HCT116 (cell line): ENCODE data around the gene TFAP2B. TPM values are rescaled to one million over a fixed set of nuclear protein-coding genes. Genes with fewer than 3 reads are reported as not detected.

Experiments
- ATAC-seq: fragments of 200-7000 bp; cut with Tn5 transposase; 2 replicates; pipeline ENCODE4 v1.9.1; 2020; ENCODE audit warnings: mild to moderate bottlenecking, moderate library complexity
- BruUV-seq: library from RNA; stranded (reverse); fragments of 400-500 nt; replicated peaks from 2 replicates; lab custom pipeline; 2021; lab: Mats Ljungman, UMichigan
- CTCF ChIA-PET: fragments of 300-600 bp; sonication (Branson Sonifier 250); formaldehyde crosslinking; loops from one replicate; lab custom pipeline; 2021; ENCODE audit warnings: antibody characterized with exemption; lab: Charles Lee
- POLR2A ChIA-PET: fragments of 300-600, 350-600 bp; sonication (Branson Sonifier 250); formaldehyde crosslinking; loops from one replicate; lab custom pipeline; 2021; ENCODE audit warnings: antibody characterized with exemption; lab: Charles Lee
- RAD21 ChIA-PET, 2 experiments: fragments of 300-600 bp; sonication (Branson Sonifier 250); formaldehyde crosslinking; loops; one replicate each; lab custom pipeline; 2023; ENCODE audit warnings: low total read pairs in 2 of 2; ENCODE audit not compliant: uncharacterized antibody in 2 of 2, unreplicated experiment in 2 of 2, low non-redundant PET in 1 of 2; lab: Charles Lee
- DNase-seq: peaks from one replicate; pipeline ENCODE4 v3.0.0-alpha.2; 2010; ENCODE audit warnings: low read depth, low spot score
- H2AFZ ChIP-seq: fragments of 200-600 bp; shearing (Covaris generic), sonication (generic); 2 replicates; pipeline ENCODE4 v1.6.1; 2017; ENCODE audit warnings: low read depth, mixed run types, mixed read lengths, antibody characterized with exemption, low read length; ENCODE audit not compliant: poor library complexity, severe bottlenecking
- H3K27ac ChIP-seq: 2 replicates; pipeline ENCODE4 v1.5.1; 2012; ENCODE audit warnings: low read depth, low read length
- H3K27me3 ChIP-seq: fragments of 200-600 bp; sonication (generic); 2 replicates; pipeline ENCODE4 v1.6.1; 2016; ENCODE audit warnings: mixed run types, low read length, mixed read lengths; ENCODE audit not compliant: insufficient read depth
- H3K36me3 ChIP-seq, 2 experiments: fragments of 200-500 bp in 1 of 2; fragments of 200-600 bp in 1 of 2; sonication (Bioruptor generic) in 1 of 2; sonication (generic) in 1 of 2; 2 replicates each; pipeline versions ENCODE4 v1.5.1 to v1.6.1; 2014 to 2016; ENCODE audit warnings: low read length in 2 of 2, inconsistent platforms in 1 of 2, mixed read lengths in 1 of 2, mixed run types in 1 of 2; ENCODE audit not compliant: insufficient read depth in 2 of 2, control insufficient read depth in 1 of 2
- H3K4me1 ChIP-seq, 2 experiments: fragments of 200-600 bp in 1 of 2; sonication (generic) in 1 of 2; 2 replicates each; pipeline versions ENCODE4 v1.5.1 to v1.6.1; 2012 to 2017; ENCODE audit warnings: low read length in 2 of 2, inconsistent platforms in 1 of 2, mild to moderate bottlenecking in 1 of 2, mixed read lengths in 1 of 2, mixed run types in 1 of 2, moderate library complexity in 1 of 2; ENCODE audit not compliant: insufficient read depth in 2 of 2, control insufficient read depth in 1 of 2
- H3K4me2 ChIP-seq: fragments of 200-600 bp; sonication (generic); 2 replicates; pipeline ENCODE4 v1.6.1; 2017; ENCODE audit warnings: mixed run types, low read length, mixed read lengths
- H3K4me3 ChIP-seq, 2 experiments: fragments of 200-600 bp in 1 of 2; sonication (generic) in 1 of 2; replicated peaks in 1 of 2; 2 replicates each; pipeline ENCODE4 v1.5.1; 2011 to 2016; ENCODE audit warnings: low read length in 2 of 2, control low read depth in 1 of 2, low read depth in 1 of 2, mild to moderate bottlenecking in 1 of 2, mixed read lengths in 1 of 2, mixed run types in 1 of 2
- H3K79me2 ChIP-seq: fragments of 200-600 bp; sonication (generic); 2 replicates; pipeline ENCODE4 v1.6.1; 2017; ENCODE audit warnings: mild to moderate bottlenecking, mixed run types, low read length, moderate library complexity, mixed read lengths; ENCODE audit not compliant: insufficient read depth
- H3K9ac ChIP-seq: fragments of 200-600 bp; sonication (generic); 2 replicates; pipeline ENCODE4 v1.6.1; 2016; ENCODE audit warnings: low read length, mixed read lengths
- H3K9me2 ChIP-seq: fragments of 200-600 bp; sonication (generic), shearing (Covaris generic); 2 replicates; pipeline ENCODE4 v1.6.1; 2017; ENCODE audit warnings: mixed run types, mild to moderate bottlenecking, moderate library complexity; ENCODE audit not compliant: insufficient read depth
- H3K9me3 ChIP-seq, 2 experiments: fragments of 200-500 bp in 1 of 2; fragments of 200-600 bp in 1 of 2; sonication (Bioruptor generic) in 1 of 2; sonication (generic) in 1 of 2; 2 replicates each; pipeline ENCODE4 v1.6.1; 2014 to 2017; ENCODE audit warnings: low read length in 2 of 2, mixed read lengths in 2 of 2, inconsistent platforms in 1 of 2, low read depth in 1 of 2, mild to moderate bottlenecking in 1 of 2, mixed run types in 1 of 2, moderate library complexity in 1 of 2; ENCODE audit not compliant: control insufficient read depth in 1 of 2, insufficient read depth in 1 of 2
- H4K20me1 ChIP-seq: fragments of 200-600 bp; sonication (generic), shearing (Covaris generic); 2 replicates; pipeline ENCODE4 v1.6.1; 2017; ENCODE audit warnings: mixed run types, mild to moderate bottlenecking, moderate library complexity; ENCODE audit not compliant: insufficient read depth
- ATF3 ChIP-seq: IDR thresholded peaks from 2 replicates; pipeline ENCODE4 v1.6.1; 2012
- CEBPB ChIP-seq: IDR thresholded peaks from 2 replicates; pipeline ENCODE4 v1.6.1; 2012; ENCODE audit warnings: low read depth
- EZH2 ChIP-seq: fragments of 200-600 bp; sonication (generic); IDR thresholded peaks from 2 replicates; pipeline ENCODE4 v1.6.1; 2017; ENCODE audit warnings: antibody characterized with exemption, mixed run types
- MAX ChIP-seq: IDR thresholded peaks from 2 replicates; pipeline ENCODE4 v1.6.1; 2012
- POLR2A ChIP-seq: IDR thresholded peaks from 2 replicates; pipeline ENCODE4 v1.7.0; 2011; ENCODE audit warnings: borderline replicate concordance; ENCODE audit not compliant: insufficient read depth, insufficient read length; ENCODE audit errors: extremely low read depth
- RAD21 ChIP-seq: IDR thresholded peaks from 2 replicates; pipeline ENCODE4 v1.6.1; 2012; ENCODE audit warnings: low read depth, mild to moderate bottlenecking
- REST ChIP-seq: IDR thresholded peaks from 2 replicates; pipeline ENCODE4 v1.6.1; 2012; ENCODE audit warnings: low read depth
- SIN3A ChIP-seq: IDR thresholded peaks from 2 replicates; pipeline ENCODE4 v1.6.1; 2012; ENCODE audit warnings: low read depth
- SRF ChIP-seq: IDR thresholded peaks from 2 replicates; pipeline ENCODE4 v1.6.1; 2012; ENCODE audit warnings: low read depth
- intact Hi-C: fragments of 100-400 bp; cut with micrococcal nuclease; formaldehyde crosslinking; loops from 2 replicates; pipeline ENCODE4 v1.10.0; 2022
- total RNA-seq: library from RNA; stranded (reverse); gene quantifications from one replicate; pipeline ENCODE4 v1.2.1, GENCODE V29; 2021; ENCODE audit not compliant: unreplicated experiment

Gene TFAP2B
- total RNA-seq, 1 experiment from 2014 or later, result not detected

GRCh38 chr6:50816947-50817645, 1.6 kb upstream of the TFAP2B start:
- ATAC-seq (no peak), DNase-seq (no peak)
- Histone ChIP-seq H3K36me3 (no peaks in the 10 kb centered on the region; a peak in 1 of 4 replicates), H2AFZ (no peak overlapping the region), H3K9me3 (no peaks in the 10 kb centered on the region), H3K27me3 (no peaks in the 10 kb centered on the region), H3K79me2 (no peaks in the 10 kb centered on the region), H3K27ac (no peak overlapping the region), H4K20me1 (no peaks in the 10 kb centered on the region), H3K4me3 (no peak overlapping the region), H3K4me2 (no peak overlapping the region), H3K9me2 (no peaks in the 10 kb centered on the region), H3K4me1 (no peaks in the 10 kb centered on the region), H3K9ac (no peak overlapping the region)
- BruUV-seq, result no TSS peak
- POLR2A ChIA-PET, result no interaction called here
- RAD21 ChIA-PET, result no interaction called here
- CTCF ChIA-PET, result no interaction called here
- intact Hi-C loops, result loop anchor here (1.0 to 10.0 kb wide), 4 partner anchors 1038 to 1232 kb away; no protein-coding TSS in a partner anchor
- TF ChIP-seq MAX, result no peak
- no peak for TF ChIP-seq ATF3
- TF ChIP-seq CEBPB, result no peak
- TF ChIP-seq POLR2A, result no peak
- TF ChIP-seq EZH2, result no peak
- no peak for TF ChIP-seq REST
- TF ChIP-seq SIN3A, result no peak
- TF ChIP-seq SRF, result no peak
- no peak for TF ChIP-seq RAD21
